ENCODE data around the gene AK8.

DNA sequence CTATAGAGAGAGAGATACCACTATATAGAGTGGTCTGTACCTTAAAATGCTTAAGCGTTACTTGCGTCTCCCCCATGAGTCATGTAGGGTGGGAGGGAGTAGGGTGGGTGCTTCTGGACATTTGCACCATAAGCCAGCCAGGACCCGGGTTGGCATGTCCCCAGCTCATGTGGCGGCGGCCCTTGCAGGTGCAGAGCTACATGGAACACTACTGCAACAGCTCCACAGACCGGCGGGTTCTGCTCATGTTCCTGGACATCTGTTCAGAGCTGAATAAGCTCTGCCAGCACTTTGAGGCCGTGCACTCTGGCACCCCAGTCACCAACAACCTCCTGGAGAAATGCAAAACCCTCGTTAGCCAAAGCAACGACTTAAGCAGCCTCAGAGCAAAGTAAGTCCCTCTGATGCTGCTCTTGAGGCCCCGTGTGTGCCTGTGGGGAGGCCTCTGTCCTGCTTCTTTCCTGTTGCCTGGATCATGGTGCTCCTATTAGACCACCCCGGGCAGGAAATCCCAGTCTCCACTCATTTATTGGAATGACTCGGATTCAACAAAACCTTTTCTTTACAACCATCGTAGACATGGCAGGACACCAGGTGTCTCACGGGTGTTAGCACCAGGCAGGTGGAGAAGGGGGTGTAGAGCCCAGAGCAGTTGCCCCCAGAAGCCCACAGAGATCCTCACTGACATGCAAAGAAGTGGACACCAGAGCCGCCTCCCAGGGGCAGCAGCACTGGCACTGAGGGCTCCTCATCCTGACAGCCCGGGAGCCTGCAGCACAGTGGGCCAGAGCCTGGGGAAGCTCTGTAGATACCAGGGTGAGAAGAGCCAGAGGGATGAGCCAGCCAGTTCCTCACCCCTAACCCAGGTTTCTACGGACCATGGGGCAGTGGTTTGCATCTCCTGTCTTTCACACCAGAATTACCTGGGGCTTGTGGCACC lies 9.4 kb upstream of the AK8 start:
- TF ChIP-seq POLR2A (IDR thresholded peaks at IDR 0.05; ENCODE audit: low read depth, low read length) (no peak), RCOR1 (IDR thresholded peaks at IDR 0.05; ENCODE audit: insufficient replicate concordance, low read length) (no peak), CTCF (conservative IDR thresholded peaks at IDR 0.05; ENCODE audit: low read depth, low read length) (no peak), MXI1 (IDR thresholded peaks at IDR 0.05; ENCODE audit: borderline replicate concordance, low read depth, low read length) (no peak), ELK1 (IDR thresholded peaks at IDR 0.05; ENCODE audit: borderline replicate concordance, low read depth, low read length) (no peak), MAFK (IDR thresholded peaks at IDR 0.05; ENCODE audit: low read depth, low read length) (no peak)

All from IMR-90 (cell line).